ENCODE measurements around the gene APOC3.
"Not testable (repeated sequence)": the region's sequence is repeated elsewhere in the genome, so short reads cannot be mapped to it uniquely, and the experiment has no call there.

APOC3 gene

DNA sequence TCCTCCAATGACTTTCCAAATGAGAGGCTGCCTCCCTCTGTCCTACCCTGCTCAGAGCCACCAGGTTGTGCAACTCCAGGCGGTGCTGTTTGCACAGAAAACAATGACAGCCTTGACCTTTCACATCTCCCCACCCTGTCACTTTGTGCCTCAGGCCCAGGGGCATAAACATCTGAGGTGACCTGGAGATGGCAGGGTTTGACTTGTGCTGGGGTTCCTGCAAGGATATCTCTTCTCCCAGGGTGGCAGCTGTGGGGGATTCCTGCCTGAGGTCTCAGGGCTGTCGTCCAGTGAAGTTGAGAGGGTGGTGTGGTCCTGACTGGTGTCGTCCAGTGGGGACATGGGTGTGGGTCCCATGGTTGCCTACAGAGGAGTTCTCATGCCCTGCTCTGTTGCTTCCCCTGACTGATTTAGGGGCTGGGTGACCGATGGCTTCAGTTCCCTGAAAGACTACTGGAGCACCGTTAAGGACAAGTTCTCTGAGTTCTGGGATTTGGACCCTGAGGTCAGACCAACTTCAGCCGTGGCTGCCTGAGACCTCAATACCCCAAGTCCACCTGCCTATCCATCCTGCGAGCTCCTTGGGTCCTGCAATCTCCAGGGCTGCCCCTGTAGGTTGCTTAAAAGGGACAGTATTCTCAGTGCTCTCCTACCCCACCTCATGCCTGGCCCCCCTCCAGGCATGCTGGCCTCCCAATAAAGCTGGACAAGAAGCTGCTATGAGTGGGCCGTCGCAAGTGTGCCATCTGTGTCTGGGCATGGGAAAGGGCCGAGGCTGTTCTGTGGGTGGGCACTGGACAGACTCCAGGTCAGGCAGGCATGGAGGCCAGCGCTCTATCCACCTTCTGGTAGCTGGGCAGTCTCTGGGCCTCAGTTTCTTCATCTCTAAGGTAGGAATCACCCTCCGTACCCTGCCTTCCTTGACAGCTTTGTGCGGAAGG, 2.9 kb downstream of the APOC3 start:
- TF ChIP-seq CTCF (conservative IDR thresholded peaks at IDR 0.05; ENCODE audit: low read length), result no peak
- no peak overlapping the region for H3K4me3 ChIP-seq (ENCODE audit: low read length)
- no peak for DNase-seq (ENCODE audit: low read depth)

DNA sequence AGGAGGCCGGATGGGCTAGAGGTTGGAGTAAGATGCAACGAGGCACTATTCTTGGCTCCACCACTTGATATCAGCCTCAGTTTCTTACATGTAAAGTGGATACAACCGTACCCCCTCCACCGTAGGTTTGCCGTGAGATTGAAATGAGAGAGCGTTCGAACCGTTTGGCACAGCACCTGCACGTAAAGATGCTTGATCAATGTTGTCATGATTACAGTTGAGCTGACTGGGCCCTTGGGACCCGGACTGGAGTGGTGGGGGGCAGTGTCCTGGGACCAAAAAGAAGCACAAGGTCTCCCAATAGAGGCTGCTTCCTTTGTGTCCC, 3.7 kb downstream of the APOC3 start:
- no peak overlapping the region for H3K4me3 ChIP-seq (ENCODE audit: low read length)
- no peak for DNase-seq (ENCODE audit: low read depth)
- TF ChIP-seq CTCF (conservative IDR thresholded peaks at IDR 0.05; ENCODE audit: low read length), result no peak

DNA sequence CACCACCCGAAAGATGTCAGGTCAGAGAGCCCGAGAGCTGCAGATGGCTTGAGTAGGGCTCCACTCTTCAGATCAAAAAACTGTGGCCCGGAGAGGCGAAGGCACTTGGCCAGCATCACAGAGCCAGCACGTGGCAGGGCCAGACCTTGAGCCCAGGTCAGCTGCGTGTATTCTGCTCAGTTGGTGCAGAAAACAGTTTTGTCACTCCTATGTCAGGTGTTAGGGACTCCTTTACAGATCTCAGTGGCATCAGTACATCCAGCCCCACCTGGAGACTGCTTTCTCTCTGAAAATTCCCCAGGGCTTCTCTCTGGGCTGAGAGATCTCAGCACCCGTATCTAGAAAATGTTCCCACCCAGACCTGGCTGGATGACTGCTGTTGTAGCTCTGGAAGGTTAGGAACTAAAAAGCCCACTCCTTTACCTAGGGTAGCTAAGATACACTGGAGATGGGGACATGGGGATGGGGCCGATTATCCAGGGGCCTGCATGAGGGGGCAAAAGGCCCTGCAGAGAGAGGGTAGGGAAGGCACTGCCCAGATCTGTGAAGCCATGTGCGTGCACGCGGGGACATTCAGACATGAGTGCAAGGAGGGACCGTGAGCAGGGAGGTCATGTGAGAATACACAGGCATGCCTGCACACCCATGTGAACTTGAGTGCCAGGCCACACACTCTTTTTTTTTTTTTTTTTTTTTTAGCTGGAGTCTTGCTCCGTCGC, 4.3 kb downstream of the APOC3 start:
- no peak overlapping the region for H3K4me3 ChIP-seq (ENCODE audit: low read length)
- no peak for TF ChIP-seq CTCF (conservative IDR thresholded peaks at IDR 0.05; ENCODE audit: low read length)
- no peak for DNase-seq (ENCODE audit: low read depth)

DNA sequence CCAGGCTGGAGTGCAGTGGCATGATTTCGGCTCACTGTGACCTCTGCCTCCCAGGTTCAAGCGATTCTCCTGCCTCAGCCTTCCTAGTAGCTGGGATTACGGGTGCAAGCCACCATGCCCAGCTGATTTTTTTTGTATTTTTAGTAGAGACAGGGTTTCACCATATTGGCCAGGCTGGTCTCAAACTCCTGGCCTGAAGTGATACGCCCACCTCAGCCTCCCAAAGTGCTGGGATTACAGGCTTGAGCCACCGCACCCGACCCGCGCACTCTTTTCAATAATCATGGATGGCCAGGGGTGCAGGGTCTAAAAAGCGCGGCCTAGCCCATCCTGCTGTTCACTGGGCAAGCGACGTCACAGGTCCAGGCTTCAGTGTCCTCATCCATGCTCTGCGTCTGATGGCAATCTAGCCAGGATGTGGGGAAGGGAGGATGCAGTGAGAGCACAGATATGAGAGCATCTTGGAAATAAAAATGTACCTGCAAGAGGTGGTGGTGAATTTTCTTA, 4.9 kb downstream of the APOC3 start:
- not testable (repeated sequence) for DNase-seq (ENCODE audit: low read depth); H3K4me3 ChIP-seq (ENCODE audit: low read length)

- DNase-seq (ENCODE audit: low read depth), result no peak
- H3K4me3 ChIP-seq (ENCODE audit: low read length), result no peak overlapping the region; the same call in 1 of the 2 replicates
- TF ChIP-seq CTCF (conservative IDR thresholded peaks at IDR 0.05; ENCODE audit: low read length), result no peak
Observed at GRCh38 chr11:116835042-116835772, 5.5 kb downstream of the APOC3 start.

GRCh38 chr11:116835791-116836631, 6.3 kb downstream of the APOC3 start:
- peak; percentile 90 for DNase-seq (ENCODE audit: low read depth)
- peak; percentile 55 for TF ChIP-seq CTCF (conservative IDR thresholded peaks at IDR 0.05; ENCODE audit: low read length)
- peak overlapping the region; percentile 33 for H3K4me3 ChIP-seq (ENCODE audit: low read length)
